NCI-H1930 (cell line): ENCODE measurements around the gene P4HA1.
"Not testable (repeated sequence)": the region's sequence is repeated elsewhere in the genome, so short reads cannot be mapped to it uniquely, and the experiment has no call there.

ENCODE experiments used
- DNase-seq, 2 experiments: peaks; one replicate each; lab custom pipeline; 2025; lab: John Stamatoyannopoulos, UW

The P4HA1 gene

DNA sequence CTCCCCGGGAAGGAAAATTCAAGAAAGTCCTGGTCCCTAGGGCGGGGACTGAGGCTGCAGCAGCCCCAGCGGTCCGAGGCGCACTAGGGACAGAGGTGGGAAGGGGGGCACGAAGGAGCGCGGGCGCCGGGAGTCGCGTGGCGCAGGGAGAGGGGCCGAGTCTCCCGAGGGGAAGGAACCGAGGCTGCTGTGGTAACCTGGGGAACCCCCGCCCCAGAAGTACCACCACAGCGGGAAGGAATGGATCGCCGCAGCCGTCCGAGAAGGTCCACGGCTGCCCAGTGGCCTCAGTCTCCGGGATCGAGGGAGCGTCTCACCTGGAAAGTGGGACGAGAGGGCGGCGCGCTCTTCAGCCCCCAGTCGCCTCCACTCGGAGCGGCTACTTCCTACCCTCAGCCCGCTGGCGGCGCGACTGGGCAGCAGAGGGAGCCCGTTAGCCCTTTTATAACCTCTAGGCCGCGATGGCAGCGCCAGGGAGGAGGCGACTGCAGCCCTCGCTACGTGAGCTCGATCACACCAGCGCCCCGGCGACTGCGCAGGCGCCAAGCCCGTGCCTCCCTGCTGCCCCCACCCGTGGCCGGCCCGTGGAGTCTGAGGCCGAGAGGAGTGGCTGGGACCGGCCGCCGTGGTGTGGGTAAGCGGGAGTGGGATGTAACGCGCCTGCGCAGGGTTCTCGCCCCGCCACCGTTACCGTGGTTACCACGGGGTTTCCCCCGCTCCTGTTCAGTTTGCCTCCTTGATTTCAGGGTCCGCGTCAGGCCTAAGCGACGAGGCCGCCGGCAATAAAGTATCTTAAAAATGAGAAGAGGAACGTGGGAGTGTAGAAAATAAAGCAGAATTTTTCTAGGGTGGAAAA lies at the start of gene P4HA1:
P4HA1 (minus strand) TSS at position 418 of the 856 bp plus-strand sequence. CDS start 21,983 bp downstream, outside the sequence.
- peak; percentile 88 to 90 for DNase-seq

GRCh38 chr10:73141603-73142002 lies 44.9 kb upstream of the P4HA1 start:
- no peak for DNase-seq

GRCh38 chr10:73139251-73139650 lies 42.6 kb upstream of the P4HA1 start:
- no peak for DNase-seq

- DNase-seq = no peak
Observed at GRCh38 chr10:73136627-73137026, 40.0 kb upstream of the P4HA1 start.

- DNase-seq = no peak
Observed at GRCh38 chr10:73134727-73135126, 38.1 kb upstream of the P4HA1 start.

DNA sequence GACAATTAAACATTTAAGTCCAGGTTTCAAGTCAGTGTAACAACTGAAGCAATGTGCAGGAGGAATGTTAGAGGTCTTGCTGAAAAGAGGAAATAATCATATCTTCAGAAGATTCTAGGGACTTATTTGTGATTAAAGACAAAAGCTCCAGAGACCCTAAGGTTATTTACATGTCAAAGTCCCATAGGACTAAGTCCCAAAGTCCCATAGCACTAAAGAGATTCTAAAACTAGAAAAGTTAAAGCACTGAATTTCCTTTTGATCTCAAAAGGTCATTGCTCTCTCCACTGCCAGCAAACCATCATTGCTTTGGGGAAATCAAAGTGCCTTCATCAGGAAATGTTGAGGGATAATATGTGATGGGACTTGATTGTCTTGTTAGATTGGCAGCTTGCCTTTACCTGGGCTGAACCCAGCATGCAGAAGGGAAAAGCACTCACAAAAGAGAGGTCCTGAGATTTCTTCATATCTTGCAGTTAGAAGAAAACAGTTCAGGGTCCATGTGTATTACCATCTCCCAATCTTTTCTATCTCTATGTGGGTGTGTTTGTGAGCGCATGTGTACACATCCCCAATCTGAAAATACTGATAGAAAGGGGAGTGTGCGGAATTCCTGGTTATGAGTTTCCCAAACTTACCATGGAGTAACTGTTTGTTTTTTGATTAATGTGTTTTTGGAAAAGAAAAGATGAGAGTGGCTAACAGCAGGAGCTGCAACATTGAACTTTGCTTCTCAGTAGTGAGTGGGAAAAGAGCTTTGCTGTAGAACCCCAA lies 35.4 kb upstream of the P4HA1 start:
- DNase-seq = no peak

GRCh38 chr10:73131301-73131700 lies 34.6 kb upstream of the P4HA1 start:
- peak in 1 of 2 experiments; percentile 13 for DNase-seq

DNA sequence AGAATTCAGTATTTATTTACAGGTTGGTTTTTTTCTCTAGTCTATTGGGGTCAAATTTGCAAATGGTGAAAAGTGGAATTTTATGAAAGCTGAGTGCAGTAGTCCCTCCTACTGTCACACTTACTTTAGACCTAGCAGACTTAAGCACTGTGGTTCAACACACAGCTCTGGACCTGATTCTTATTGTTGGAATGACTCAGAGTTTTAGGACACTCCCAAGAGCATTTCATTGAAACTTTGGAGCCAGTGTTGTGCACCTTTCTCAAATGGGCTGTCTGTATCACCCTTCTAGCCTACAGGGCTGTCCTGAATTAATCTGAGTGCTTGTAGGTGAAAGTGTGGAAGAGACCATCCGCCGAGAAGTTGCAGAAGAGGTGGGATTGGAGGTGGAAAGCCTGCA lies 29.7 kb upstream of the P4HA1 start:
- DNase-seq = no peak

DNA sequence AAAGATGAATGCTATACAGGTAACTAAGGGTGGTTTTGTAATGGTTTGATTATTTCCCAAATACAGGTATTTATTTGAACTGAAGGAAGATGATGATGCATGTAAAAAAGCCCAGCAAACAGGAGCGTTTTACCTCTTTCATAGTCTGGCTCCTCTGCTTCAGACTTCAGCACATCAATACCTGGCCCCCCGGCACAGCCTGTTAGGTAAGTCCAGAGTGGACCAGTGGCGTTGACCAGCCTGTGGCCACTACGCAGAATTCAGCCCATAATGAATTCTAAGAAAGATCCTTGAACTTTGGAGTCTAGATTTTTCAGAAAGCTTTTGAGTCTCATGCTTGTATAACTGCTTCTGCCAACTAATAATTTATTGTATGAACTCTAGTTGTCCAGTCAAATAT lies 23.3 kb upstream of the P4HA1 start:
- no peak for DNase-seq

GRCh38 chr10:73119457-73119856 lies 22.8 kb upstream of the P4HA1 start:
- no peak for DNase-seq

- DNase-seq = peak in 1 of 2 experiments; percentile 13
Observed at GRCh38 chr10:73117976-73118743, 21.5 kb upstream of the P4HA1 start.

- DNase-seq = no peak
Observed at GRCh38 chr10:73116017-73116416, 19.4 kb upstream of the P4HA1 start.

GRCh38 chr10:73113551-73113950 lies 16.9 kb upstream of the P4HA1 start:
- DNase-seq = no peak

GRCh38 chr10:73112032-73112431 lies 15.4 kb upstream of the P4HA1 start:
- not testable (repeated sequence) for DNase-seq

DNA sequence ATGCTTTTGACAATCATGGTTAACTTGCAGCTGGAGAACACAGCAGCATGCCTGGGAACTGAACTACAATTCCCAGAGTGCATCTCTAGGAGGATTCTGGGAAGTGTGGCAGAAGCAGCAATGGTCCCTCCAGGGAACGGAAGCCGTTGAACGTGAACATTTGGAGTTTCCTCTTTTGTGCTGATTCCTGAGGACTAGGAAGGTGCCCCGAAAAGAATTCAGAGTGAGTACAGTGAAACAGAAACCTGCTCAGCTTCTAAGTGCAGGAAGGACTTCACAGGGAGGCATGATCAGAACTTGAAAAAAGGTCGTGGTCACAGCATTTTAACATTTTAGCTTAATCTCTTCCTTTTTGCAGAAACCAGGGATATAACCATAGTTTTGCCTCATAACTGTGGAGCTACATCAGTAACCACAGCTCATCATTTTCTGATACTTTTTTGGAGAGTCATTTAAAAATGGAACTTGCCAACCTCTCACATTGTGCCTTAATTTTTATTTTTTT lies 13.7 kb upstream of the P4HA1 start, which contains the start of gene NUDT13:
NUDT13 (plus strand) TSS at position 111 of the 505 bp plus-strand sequence. CDS start 3,911 bp downstream, outside the sequence.
- peak in 1 of 2 experiments; percentile 11 for DNase-seq

GRCh38 chr10:73109248-73109652 lies 12.6 kb upstream of the P4HA1 start:
- not testable (repeated sequence) for DNase-seq

GRCh38 chr10:73106301-73106700 lies 9.6 kb upstream of the P4HA1 start:
- DNase-seq = no peak

DNA sequence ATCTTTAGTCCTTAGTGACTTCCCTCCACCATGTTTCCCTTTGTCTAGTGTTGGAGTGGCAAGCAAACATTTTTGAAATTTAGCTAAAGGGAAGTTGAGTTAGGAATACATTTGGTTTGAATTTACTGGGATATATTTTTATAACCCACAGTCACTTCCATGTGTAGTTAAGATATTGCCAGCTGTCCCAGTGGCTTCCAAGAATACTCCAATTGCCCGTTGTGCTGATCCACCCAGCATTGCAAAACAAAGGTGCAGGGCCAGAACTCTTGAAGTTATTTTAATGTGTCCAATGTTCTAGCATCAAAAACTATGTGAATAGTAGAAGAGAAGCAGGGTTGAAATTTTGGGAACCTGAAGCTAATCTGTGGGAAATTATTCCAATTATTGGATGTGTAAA lies 2.5 kb upstream of the P4HA1 start:
- DNase-seq = no peak

GRCh38 chr10:73097305-73097670 lies 622 bp upstream of the P4HA1 start:
- DNase-seq = no peak

- no peak for DNase-seq
Observed at GRCh38 chr10:73096041-73096448, 621 bp downstream of the P4HA1 start.

- no peak for DNase-seq
Observed at GRCh38 chr10:73095481-73096021, 1.1 kb downstream of the P4HA1 start.
